ENCODE data around the gene UST.
A peak's percentile ranks its signal among the peaks of the same experiment; 100 is the strongest.
"Not testable (repeated sequence)": the region's sequence is repeated elsewhere in the genome, so short reads cannot be mapped to it uniquely, and the experiment has no call there.

The UST gene

DNA sequence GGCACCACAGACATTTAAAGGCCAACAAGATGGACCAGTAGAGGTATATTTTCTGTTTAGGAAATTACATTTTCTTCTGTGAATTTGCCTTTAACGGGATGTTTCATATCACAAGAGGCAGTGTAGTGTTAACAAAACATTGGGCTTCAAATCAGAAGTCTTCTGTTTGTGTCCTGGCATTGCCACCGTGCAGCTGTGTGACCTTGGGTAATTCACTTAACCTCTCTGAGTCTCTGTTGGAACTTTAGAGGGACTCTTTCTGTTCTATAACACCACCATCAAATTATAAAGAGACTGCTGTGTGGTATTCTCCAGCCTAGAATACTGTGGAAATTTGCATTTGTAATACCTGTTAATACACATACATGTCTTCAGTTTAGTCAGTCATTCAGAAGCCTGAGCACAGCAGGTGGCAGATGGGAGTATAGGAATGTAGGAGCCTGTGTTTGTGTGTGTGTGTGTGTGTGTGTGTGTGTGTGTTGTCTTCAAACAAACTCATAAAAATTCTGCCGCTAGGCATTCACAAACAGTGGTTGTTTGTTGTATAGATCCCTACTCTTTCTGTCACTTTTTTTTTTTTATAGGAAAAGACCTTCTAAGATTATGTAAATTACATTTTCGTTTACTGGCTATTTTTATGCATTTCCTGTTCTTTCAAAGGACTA lies 22.6 kb downstream of the UST start:
- DNase-seq = no peak

DNA sequence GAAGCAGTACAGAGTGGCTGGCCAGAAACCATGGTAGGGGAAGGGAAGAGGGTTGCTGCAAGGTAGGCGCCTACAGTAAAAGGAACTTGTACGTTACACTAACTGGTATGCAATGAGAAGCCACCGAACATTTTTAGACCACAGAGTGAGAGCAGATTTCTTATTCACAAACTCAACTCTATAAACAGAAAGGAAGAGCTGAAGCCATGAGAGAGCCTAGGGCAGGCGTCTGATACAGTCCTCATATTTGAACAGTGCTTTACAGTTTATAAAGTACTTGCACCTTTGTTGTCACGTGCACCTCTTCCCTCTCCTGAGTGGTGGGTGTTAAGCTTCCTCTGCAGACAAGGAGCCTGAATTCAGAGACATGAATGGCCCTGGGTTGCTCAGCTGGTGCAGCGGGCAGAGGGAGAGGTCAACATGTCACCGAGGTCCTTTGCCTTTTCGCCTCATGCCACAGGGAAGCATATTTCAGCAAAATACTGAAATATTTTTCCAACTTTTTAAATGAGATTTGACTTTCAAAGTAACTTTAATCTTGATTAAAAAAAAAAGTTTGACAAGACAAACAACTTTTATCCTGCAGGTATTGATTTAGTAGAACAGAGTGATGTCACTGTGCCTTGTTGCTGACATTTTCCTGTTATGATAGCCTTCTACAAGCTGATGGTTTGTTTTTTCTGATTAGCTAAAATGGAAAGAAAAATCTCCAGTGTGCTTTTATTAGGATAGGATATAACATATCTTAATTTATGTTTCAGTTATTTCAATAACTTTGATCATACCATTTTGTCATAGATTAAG lies 23.8 kb downstream of the UST start:
- no peak for DNase-seq

DNA sequence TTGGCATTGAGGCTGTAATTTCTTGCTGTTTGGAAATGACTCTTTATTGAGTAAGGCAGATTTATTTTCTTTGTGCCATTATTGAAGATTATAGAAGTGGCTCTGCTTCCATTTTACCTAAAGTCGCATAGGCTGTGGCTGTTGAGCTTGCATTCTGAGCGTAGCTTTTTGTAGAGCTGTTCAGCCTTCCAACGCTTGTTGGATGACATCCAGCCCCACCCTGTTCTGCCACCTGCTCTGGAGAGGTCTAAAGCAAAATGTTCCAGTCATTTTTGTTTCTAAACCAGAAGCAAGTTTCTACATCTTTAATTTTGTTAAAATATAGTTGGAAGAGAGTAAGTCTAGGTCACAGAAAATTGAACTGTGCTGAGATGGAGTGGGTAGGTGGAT lies 24.4 kb downstream of the UST start:
- DNase-seq = no peak

DNA sequence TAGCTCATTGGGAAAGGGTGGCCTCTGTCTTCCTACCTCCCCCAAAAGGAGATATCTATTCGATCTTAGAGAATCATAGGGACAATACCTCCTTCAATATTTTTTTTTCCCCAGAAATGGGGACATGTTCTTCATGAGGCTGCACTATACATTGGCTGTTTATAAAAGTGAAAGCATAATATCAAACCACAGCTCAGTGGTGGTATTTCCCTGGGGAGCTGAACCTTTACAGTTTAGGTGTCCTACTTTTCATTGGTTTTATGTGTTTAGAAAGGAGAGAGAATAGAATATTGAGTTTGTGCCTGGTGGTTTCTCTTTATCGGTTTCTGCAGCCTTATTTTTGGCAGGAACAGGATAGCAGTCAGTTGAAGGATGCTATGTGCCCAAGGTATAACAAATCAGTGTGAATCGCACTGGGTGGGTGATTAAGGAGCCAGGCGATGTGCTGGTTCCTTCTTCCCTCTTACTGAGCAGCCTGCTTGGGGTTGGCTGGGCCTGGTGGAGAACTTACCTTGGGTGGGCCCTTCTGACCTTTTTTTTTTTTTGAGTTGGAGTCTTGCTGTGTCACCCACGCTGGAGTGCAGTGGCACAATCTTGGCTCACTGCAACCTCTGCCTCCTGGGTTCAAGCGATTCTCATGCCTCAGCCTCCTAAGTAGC lies 25.2 kb downstream of the UST start:
- DNase-seq = peak; percentile 22

DNA sequence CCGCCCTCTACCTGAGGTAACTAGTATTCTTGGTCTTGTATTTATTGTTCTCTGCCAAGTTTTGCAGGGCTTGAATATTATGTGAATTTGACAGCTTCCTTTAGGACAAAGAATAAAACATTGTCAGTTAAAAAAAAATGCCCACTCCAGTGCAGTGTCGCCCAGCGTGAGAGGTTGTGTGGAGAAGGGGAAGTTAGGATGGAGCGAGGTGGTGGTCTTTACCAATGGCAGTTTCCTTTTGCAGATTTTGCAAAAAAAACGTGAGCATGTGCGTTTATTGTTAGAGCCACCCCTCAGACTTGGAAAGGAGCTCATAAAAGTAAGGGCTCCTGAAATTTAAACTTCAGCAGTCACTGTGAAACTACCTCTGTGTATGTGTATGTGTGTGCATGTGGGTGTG lies 28.3 kb downstream of the UST start:
- DNase-seq = no peak

DNA sequence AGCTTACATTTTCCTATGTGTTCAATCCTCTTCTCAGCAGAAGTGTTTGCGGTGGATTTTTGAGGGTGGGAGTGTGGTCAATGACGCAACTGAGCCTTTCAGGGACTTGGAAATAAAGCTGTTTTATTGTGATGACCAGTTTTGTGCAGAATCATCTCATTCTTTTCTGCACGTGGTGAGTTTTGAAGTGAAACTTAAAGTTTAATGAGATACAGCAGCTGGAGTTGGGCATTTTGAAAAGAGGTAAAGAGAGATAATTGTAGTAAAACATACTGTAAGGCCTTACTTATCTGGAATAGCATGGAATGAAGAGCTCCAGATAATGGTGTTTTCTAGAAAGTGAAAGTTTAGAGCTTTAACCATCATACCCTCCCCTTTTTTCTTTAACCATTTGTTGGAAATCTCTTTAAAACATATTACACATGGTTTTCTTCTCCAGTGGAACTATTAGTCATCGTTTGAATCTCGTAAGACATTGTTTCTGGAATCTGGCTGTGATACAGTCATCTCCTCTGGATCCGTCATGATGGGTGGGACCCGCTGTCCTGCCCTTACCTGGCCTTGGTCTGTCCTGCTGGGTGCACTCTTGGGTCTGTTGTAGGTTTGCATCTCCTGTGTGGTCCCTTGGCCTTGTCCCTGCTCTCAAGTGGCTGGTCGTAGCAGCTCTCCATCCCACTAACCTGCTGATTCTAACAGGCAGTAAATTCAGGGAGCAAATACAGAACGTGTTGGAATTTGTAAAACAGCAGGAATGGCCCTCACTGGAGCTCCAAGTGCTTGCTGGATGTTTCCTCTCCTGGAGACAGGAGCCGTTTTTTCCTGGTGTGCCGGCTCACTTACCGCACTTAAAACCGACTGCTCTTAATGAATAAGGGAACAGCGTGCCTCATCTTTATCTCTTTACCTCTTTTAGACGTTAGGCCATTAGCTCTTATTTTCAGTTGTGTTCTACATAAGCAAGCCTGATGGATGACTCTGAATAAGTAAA lies 29.8 kb downstream of the UST start:
- no peak for DNase-seq

DNA sequence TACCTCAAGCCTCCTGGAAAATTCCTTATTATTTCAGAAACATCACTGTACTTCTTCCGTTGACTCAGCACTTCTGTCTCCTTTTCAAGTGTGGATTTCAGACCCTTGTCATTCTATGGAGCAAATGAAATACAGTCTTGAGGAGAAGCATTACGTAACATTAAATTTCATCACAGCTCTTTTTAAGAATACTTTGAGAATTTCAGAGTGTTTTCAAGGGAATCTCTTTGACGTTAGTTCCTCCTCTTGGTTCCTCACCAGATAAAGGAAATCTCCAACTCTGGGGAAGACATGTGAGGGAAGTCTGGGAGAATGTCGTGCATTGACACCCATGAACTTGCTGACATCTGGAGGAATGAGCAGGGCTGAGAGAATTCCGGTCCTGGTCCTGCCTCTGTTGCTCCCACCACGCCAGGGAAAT lies 32.3 kb downstream of the UST start:
- DNase-seq = no peak

DNA sequence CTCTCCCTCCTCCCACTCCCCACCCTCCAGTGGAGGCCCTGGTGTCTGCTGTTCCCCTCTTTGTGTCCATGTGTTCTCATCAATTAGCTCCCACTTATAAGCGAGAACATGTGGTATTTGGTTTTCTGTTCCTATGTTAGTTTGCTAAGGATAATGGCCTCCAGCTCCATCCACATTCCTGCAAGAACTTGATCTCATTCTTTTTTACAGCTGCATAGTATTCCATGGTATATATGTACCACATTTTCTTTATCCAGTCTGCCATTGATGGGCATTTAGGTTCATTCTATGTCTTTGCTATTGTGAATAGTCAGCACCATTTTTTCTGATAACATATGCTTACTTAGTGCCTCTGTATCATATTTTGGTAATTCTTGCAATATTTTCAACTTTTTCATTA lies 33.6 kb downstream of the UST start:
- not testable (repeated sequence) for DNase-seq

DNA sequence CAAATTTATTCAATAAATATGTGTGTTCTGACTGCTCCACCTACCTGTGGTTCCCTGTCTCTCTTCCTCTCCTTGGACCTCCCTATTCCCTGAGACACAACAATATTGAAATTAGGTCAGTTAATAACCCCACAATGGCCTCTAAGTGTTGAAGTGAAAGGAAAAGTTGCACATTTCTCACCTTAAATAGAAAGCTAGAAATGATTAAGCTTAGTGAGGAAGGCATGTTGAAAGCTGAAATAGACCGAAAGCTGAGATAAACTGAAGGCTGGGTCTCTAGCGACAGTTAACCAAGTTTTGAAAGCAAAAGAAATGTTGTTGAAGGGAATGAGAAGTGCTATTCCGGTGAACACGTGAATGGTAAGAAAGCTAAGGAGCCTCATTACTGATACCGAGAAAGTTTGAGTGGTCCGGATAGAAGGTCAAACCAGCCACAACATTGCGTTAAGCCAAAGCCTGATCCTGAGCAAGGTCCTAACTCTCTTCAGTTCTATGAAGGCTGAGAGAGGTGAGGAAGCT lies 34.1 kb downstream of the UST start:
- DNase-seq = peak; percentile 26

DNA sequence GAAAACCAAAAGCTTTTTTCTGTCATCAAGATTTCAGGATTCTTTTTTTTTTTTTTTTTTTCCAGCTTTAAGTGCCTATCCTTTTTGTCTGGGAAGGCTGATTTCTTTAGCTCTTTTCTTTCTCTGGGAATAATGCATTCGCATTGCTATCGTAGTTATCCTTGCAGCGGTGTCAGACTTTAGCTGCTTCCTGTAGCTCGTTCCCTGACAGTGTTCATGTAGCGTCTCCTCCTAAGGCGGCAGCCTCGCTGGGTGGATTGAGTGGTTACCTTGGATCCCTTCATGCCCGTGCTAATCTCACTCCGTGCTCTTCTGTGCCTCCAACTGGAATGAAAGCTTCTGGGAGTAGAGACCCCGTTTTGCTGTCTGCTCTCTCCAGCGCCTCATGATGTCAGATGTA lies 43.1 kb downstream of the UST start:
- DNase-seq = no peak

DNA sequence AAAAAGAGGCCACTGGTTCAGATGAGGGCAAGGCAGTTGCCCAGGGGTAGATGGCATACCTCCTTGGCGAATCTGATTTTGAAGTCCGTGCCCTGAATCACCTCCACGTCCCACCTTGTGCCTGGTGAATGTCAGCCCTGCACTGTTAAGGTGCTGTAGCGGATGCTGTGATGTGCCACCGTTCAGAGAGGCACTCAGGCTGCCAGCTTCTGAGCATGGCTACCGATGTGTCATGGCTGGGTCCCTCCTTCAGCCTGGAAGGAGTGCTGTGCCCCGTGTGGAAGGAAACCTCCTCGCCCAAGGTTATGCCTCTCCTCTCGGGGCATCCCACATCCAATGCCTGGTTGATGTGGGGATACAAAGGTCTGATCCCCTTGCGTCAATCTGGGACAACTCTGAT lies 43.6 kb downstream of the UST start:
- DNase-seq = no peak

DNA sequence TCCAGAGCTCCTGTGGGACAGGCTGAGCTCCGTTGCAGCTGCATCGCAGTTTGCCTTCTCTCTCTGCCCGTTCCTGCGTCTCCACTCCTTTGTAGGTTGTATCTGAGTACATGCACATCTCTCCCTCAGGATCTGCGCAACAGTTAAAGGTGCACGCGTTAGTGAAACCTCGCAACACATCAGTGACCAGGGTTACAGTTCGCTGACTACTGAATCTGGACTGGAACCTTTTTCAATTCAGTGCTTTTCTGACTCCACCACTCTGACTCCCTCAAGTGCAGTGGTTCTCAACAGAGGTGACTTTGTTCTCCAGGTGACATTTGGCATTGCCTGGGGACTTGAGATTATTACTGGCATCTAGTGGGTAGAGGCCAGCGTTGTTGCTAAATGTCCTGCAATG lies 44.0 kb downstream of the UST start:
- DNase-seq = no peak

DNA sequence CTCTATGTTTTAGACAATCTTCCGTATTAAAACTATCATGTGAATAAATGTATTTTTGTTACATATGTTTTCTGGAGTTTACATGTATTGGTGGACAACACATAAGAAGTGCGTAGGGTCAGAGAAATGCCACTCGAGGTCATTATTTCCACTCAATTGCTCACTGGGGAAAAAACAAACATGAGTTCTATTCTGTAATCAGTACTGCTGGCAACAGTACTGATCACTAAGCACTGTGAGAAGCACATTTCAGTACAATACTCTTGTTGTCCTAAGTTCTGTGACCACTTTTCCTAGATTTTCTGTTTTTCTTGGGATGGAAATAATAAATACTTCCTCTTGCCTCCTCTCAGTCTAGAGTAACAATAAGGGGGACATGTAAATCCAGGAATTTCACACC lies 44.5 kb downstream of the UST start:
- DNase-seq = no peak

DNA sequence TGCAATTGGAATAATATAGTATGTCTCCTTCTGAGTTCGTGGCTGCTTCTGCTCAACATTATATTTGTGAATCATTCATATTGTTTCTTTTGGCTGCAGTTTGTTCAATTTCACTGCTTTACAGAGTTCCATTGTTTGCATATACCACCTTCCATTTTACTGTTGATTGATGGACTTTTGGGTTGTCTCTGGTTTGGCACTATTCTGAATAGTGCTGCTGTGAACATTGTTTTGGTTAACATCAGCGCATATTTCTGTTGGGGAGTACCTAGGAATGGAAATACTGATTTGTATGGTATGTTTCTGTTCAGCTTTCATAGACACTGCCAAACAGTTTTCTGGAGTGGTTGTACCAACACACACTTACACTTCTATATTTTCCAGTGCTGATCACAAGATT lies 46.9 kb downstream of the UST start:
- DNase-seq = no peak

DNA sequence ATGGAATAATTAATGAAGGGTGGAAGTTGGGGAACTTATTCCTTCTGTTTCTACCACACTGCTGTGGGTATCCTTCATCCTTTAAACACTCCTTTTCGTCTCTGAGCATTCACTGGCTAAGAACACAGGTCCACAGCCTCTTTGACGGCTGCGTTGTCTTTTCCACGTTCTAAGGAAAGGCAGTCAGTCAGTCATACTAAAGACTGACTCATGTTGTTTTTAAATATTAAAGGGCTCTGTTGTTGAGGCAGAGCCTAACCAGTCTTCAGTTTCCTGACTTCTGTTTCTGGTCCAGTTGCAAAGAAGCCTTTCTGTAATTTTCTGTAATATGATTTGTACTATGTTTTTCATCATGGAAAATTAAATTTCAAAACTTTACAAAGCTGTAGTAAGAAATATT lies 48.0 kb downstream of the UST start:
- no peak for DNase-seq

DNA sequence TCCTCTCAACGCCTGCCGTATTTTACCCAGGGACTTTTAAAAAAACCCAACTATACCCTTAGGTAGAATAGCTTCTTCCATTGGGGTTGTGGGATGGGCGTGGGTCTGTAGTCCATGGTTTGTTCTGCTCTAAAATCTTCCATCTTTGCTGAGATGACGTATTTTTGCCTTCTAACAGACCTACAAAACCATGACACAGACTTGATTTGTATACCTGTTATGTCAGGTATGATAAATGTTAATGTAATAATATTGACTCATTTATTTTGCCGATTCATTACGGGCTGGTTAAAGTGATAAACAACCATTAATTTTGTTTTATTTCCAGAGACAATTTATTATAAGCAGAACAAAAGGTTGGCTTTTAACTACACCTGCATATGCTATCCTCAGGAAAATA lies 48.7 kb downstream of the UST start:
- no peak for DNase-seq

DNA sequence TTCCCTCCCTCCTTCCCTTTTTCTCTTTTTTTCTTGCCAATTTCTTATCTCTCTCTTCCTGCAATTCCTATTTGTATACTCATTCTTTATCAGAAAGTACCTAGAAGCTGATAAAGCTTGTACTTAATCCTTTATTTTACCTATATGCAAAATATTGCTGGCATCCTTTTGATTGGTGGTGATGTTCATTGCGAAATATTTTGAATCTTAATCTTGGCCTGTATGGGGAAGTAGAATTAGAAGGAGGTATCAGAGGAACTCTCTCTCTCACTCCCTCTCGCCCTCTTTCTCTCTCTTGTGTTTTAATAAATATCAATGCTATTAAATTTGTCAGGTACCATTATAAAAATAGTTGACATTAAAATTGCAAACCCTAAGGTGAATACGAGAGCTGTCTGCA lies 52.8 kb downstream of the UST start:
- DNase-seq = no peak

DNA sequence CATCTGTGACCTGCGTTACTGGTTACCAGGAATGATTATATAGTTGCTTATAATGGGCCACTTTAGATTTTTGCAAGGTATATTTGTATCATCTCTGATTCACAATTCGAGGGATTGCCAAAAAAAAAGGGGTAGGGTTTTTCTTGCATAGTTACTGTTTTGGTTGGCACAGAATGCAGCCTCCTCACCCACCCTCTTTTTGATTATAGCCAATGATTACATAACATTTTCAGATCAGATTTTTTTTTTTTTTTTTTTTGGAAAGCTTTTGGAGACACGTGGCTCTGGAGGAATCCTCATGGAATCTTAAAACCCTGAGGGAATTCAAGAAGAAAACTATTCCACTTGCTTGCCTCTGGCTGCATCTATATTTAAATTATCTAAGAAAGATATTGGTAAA lies 53.7 kb downstream of the UST start:
- no peak for DNase-seq

DNA sequence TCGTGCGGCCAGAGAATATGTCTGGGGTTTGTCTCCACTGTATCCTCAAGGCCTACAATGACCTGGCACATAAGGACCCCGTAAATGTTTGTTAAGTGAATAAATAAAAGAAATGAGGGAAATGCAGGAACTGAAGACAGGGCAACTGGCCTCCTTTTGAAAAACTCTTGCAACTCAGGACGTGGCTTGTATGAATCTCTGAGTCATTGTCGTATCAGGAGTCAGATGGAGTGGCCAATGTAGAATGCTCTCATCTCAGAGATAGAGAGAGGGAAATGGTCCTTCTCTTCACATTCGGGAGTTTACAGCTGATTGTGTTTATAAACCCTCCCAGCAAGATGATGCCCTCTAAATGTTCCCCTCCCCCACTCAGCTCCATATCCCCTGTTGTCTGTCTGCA lies 57.1 kb downstream of the UST start:
- no peak for DNase-seq

DNA sequence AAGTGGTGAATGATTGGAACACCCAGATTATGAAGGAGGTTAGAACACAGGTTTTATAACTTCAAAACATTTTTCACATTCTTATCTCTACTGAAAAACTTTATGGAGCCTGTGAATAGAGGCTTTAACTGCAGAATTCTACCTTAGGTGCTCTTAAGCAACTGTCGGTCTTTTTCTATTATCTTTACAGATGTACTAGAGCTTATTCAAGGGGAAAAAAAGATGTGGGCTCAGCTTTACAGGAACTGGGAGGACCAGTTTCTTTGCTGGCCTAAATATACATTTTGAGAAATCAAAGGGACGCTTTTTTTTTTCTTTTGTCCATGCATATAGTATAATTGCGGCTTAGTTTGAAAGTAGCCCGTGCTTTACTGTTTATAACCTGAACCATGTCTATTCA lies 58.9 kb downstream of the UST start:
- DNase-seq = no peak

DNA sequence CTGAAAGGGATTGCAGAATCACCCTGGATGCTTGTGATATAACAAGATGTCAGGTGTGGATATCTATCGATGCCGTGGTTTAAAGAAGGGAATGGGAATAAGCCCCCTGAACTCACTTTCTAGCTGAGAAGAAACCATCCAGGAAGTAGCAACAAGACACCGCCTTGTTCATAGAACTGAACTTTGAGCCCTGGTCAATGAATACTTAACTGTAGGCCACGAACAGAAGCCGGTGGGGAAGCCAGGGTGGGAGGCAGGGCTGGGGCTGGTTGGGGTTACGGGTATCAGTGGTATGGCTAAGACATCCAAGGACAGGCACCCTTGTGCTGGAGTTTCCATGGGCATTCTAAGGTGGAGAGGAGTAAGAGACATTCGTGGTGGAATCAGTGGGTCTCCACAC lies 61.0 kb downstream of the UST start:
- DNase-seq = no peak

DNA sequence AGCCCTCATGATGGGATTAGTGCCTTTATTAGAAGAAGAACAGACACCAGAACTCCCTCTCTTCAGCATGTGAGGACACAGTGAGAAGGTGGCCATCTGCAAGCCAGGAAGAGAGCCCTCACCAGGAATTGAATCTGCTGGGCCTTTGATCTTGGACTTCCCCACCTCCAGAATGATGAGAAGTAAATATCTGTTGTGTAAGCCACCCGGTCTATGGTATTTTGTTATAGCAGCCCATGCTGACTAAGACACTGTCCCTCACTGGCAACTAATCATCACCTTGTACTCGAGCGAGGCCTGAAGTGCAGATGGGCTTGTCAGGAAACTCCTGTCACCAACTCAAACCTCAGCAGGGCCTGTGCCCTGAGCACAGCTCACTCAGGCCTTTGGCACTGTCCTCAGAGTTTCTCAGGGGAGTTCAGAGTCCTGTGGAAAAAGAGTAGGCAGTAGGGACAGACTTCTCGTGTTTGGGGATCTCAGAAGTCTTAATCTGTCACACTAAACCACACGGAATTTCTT lies 62.0 kb downstream of the UST start:
- DNase-seq = no peak

DNA sequence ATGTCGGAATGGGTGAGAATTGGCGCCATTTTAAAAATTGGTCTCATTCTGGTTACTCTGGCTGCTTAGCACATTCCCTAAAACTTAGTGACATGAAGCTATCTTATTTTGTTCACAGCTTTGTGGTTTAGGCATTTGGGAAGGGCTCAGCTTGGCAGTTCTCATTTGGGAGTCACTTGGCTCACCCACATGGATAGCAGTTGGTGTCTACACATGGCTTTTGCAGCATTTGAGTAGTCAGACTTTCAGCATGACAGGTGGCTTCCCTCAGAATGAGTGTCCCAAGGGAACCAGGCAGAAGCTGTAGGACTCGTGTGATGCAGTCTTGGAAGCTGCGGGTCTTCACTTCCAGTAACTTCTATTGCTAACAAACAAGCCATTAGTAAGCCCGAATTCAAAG lies 64.6 kb downstream of the UST start:
- no peak for DNase-seq
